GM23338 (cell line): ENCODE measurements around the gene SND1. TPM values are rescaled to one million over a fixed set of nuclear protein-coding genes. Genes with fewer than 3 reads are reported as not detected.

ENCODE experiments used
- ATAC-seq: fragments of 200-7000 bp; cut with Tn5 transposase; 3 replicates; pipeline ENCODE4 v1.9.1; 2020
- DNase-seq: peaks from one replicate; pipeline ENCODE4 v3.0.0-alpha.2; 2015; ENCODE audit warnings: low spot score
- H2AFZ ChIP-seq: fragments of 200-600 bp; sonication (generic); 2 replicates; pipeline ENCODE4 v1.8.0; 2016; ENCODE audit warnings: antibody characterized with exemption, mild to moderate bottlenecking, moderate library complexity
- H3F3A ChIP-seq: fragments of 200-600 bp; sonication (generic); replicated peaks from 2 replicates; pipeline ENCODE4 v1.8.0; 2017; ENCODE audit warnings: antibody characterized with exemption, mixed run types, low read depth
- H3K27ac ChIP-seq: fragments of 200-600 bp; sonication (generic); 2 replicates; pipeline ENCODE4 v1.6.1; 2016; ENCODE audit warnings: low read depth
- H3K27me3 ChIP-seq: fragments of 200-600 bp; sonication (generic); 2 replicates; pipeline ENCODE4 v1.8.0; 2016; ENCODE audit warnings: mild to moderate bottlenecking, mixed run types, moderate library complexity; ENCODE audit not compliant: insufficient read depth
- H3K36me3 ChIP-seq: fragments of 200-600 bp; sonication (generic); 2 replicates; pipeline ENCODE4 v1.8.0; 2016; ENCODE audit warnings: mild to moderate bottlenecking; ENCODE audit not compliant: insufficient read depth
- H3K4me1 ChIP-seq: fragments of 200-600 bp; sonication (generic); 2 replicates; pipeline ENCODE4 v1.8.0; 2016; ENCODE audit warnings: mild to moderate bottlenecking, moderate library complexity; ENCODE audit not compliant: insufficient read depth
- H3K4me2 ChIP-seq: fragments of 200-600 bp; sonication (generic); 2 replicates; pipeline ENCODE4 v1.7.1; 2017; ENCODE audit warnings: mixed run types
- H3K4me3 ChIP-seq: fragments of 200-600 bp; sonication (generic); 2 replicates; pipeline ENCODE4 v1.6.1; 2016; ENCODE audit warnings: mixed run types
- H3K79me2 ChIP-seq: fragments of 200-600 bp; sonication (generic); replicated peaks from 2 replicates; pipeline ENCODE4 v1.8.0; 2017; ENCODE audit warnings: mild to moderate bottlenecking; ENCODE audit not compliant: insufficient read depth
- H3K9me2 ChIP-seq: fragments of 200-600 bp; sonication (generic); 2 replicates; pipeline ENCODE4 v1.8.0; 2017; ENCODE audit not compliant: insufficient read depth
- H4K20me1 ChIP-seq: fragments of 200-600 bp; sonication (generic); replicated peaks from 2 replicates; pipeline ENCODE4 v1.8.0; 2017; ENCODE audit warnings: mild to moderate bottlenecking; ENCODE audit not compliant: insufficient read depth
- H3K27ac Mint-ChIP-seq: 2 replicates; pipeline ENCODE4 v1.8.0; 2020; ENCODE audit warnings: inconsistent platforms, mild to moderate bottlenecking, moderate library complexity, mixed read lengths
- H3K27me3 Mint-ChIP-seq: 3 replicates; pipeline ENCODE4 v1.8.0; 2022; ENCODE audit warnings: low read depth, mild to moderate bottlenecking, moderate library complexity, mixed read lengths, inconsistent platforms; ENCODE audit not compliant: insufficient read depth, poor library complexity
- H3K36me3 Mint-ChIP-seq: 3 replicates; pipeline ENCODE4 v1.8.0; 2021; ENCODE audit warnings: low read depth, mild to moderate bottlenecking, inconsistent platforms, moderate library complexity, mixed read lengths
- H3K4me1 Mint-ChIP-seq: 3 replicates; pipeline ENCODE4 v1.8.0; 2020; ENCODE audit warnings: mild to moderate bottlenecking, inconsistent platforms, mixed read lengths
- H3K4me3 Mint-ChIP-seq: 3 replicates; pipeline ENCODE4 v1.8.0; 2021; ENCODE audit warnings: moderate library complexity, mild to moderate bottlenecking, inconsistent platforms, mixed read lengths
- H3K9me3 Mint-ChIP-seq: 3 replicates; pipeline ENCODE4 v1.8.0; 2020; ENCODE audit warnings: moderate library complexity, mild to moderate bottlenecking, inconsistent platforms, mixed read lengths
- CREB1 ChIP-seq: fragments of 250-450 bp; sonication (Bioruptor Pico); IDR thresholded peaks from 2 replicates; pipeline ENCODE4 v1.5.0; 2020; ENCODE audit warnings: low read depth, mild to moderate bottlenecking, moderate library complexity
- CTCF ChIP-seq, 2 experiments: fragments of 200-600 bp in 1 of 2; sonication (generic) in 1 of 2; conservative IDR thresholded peaks; 2 replicates each; pipeline versions ENCODE4 v1.5.1 to v1.6.1; 2016 to 2017; ENCODE audit warnings: antibody characterized with exemption in 2 of 2, low read depth in 2 of 2, mild to moderate bottlenecking in 2 of 2, moderate library complexity in 1 of 2
- ETS1 ChIP-seq: IDR thresholded peaks from 2 replicates; pipeline ENCODE4 v1.6.1; 2016; ENCODE audit warnings: antibody characterized with exemption
- EZH2 ChIP-seq: fragments of 200-600 bp; sonication (generic); IDR thresholded peaks from one replicate; pipeline ENCODE4 v1.8.0; 2017; ENCODE audit warnings: antibody characterized with exemption, mild to moderate bottlenecking, low read depth; ENCODE audit not compliant: unreplicated experiment
- EZH2phosphoT487 ChIP-seq: fragments of 200-600 bp; sonication (generic); IDR thresholded peaks from one replicate; pipeline ENCODE4 v1.8.1; 2018; ENCODE audit warnings: antibody characterized with exemption; ENCODE audit not compliant: unreplicated experiment
- JUNB ChIP-seq: IDR thresholded peaks from one replicate; pipeline ENCODE4 v1.6.1; 2016; ENCODE audit warnings: antibody characterized with exemption; ENCODE audit not compliant: unreplicated experiment
- NANOG ChIP-seq: IDR thresholded peaks from 2 replicates; pipeline ENCODE4 v1.6.1; 2016; ENCODE audit warnings: antibody characterized with exemption, borderline replicate concordance
- POLR2AphosphoS5 ChIP-seq: IDR thresholded peaks from 2 replicates; pipeline ENCODE4 v1.6.1; 2016; ENCODE audit warnings: antibody characterized with exemption, low read depth
- STAT1 ChIP-seq: IDR thresholded peaks from one replicate; pipeline ENCODE4 v1.6.1; 2016; ENCODE audit warnings: antibody characterized with exemption; ENCODE audit not compliant: unreplicated experiment
- ZNF114 ChIP-seq: fragments of 250-450 bp; sonication (Bioruptor Pico); IDR thresholded peaks from 2 replicates; pipeline ENCODE4 v1.5.0; 2020; ENCODE audit warnings: mild to moderate bottlenecking, moderate library complexity
- ZNF331 ChIP-seq: fragments of 250-450 bp; sonication (Bioruptor Pico); IDR thresholded peaks from 2 replicates; pipeline ENCODE4 v1.5.0; 2020; ENCODE audit warnings: low read depth, mild to moderate bottlenecking, moderate library complexity
- ZNF462 ChIP-seq: fragments of 250-450 bp; sonication (Bioruptor Pico); IDR thresholded peaks from 2 replicates; pipeline ENCODE4 v1.5.0; 2020; ENCODE audit warnings: mild to moderate bottlenecking, moderate library complexity
- polyA plus RNA-seq: library from polyadenylated mRNA; unstranded; fragments of >200 nt; fragmentation: Nextera tagmentation; extraction: Ambion mirVana; gene quantifications from 2 replicates; pipeline ENCODE4 v1.2.1, GENCODE V29; 2016
- total RNA-seq: library from RNA; depleted of rRNA; stranded (reverse); fragments of >200 nt; shearing (Covaris generic); gene quantifications from 2 replicates; pipeline ENCODE4 v1.2.3, GENCODE V29; 2014

Gene SND1
- total and polyA plus RNA-seq, 2 experiments from 2014 or later, result 107 to 254 TPM

- Mint-ChIP-seq H3K4me1 (peaks cover 75% of the 10 kb centered on the region), H3K9me3 (no peaks in the 10 kb centered on the region)
- H3K79me2 ChIP-seq, result peaks cover 96% of the 10 kb centered on the region
Measured at GRCh38 chr7:127745445-127745844, 93.5 kb downstream of the SND1 start.

GRCh38 chr7:127751062-127751461 is 99.1 kb downstream of the SND1 start:
- Mint-ChIP-seq H3K36me3 (peaks cover 4% of the 10 kb centered on the region; the same call in 2 of the 3 replicates), H3K4me1 (peaks cover 68% of the 10 kb centered on the region), H3K27me3 (no peaks in the 10 kb centered on the region), H3K4me3 (no peak overlapping the region), H3K27ac (peak overlapping the region; percentile 71), H3K9me3 (no peaks in the 10 kb centered on the region)
- H3K4me2 ChIP-seq, result no peak overlapping the region
- H3K4me3 ChIP-seq, result no peak overlapping the region
- H3K27me3 ChIP-seq, result no peaks in the 10 kb centered on the region
- peaks cover 48% of the 10 kb centered on the region for H3K4me1 ChIP-seq
- no peak overlapping the region for H2AFZ ChIP-seq
- no peaks in the 10 kb centered on the region for H3K9me2 ChIP-seq
- H3K27ac ChIP-seq, result no peak overlapping the region
- DNase-seq, result peak; percentile 20
- no peaks in the 10 kb centered on the region for H3K36me3 ChIP-seq
- no peak for ATAC-seq
- H4K20me1 ChIP-seq, result peaks cover 77% of the 10 kb centered on the region
- no peaks in the 10 kb centered on the region for H3F3A ChIP-seq
- peaks cover 99% of the 10 kb centered on the region for H3K79me2 ChIP-seq
- TF ChIP-seq POLR2AphosphoS5 (no peak), ZNF114 (CRISPR knock-in tag) (no peak), ZNF331 (no peak), ZNF462 (no peak), CTCF (conservative IDR thresholded peaks at IDR 0.05; ENCODE audit: low read depth in 2 of 2) (no peak), JUNB (no peak), EZH2phosphoT487 (no peak), CREB1 (CRISPR knock-in tag) (no peak)

More at GRCh38 chr7:127745445-127745844, 93.5 kb downstream of the SND1 start:
- no peak overlapping the region for H3K27ac ChIP-seq
- H3K9me2 ChIP-seq, result no peaks in the 10 kb centered on the region
- peaks cover 58% of the 10 kb centered on the region for H3K4me1 ChIP-seq
- no peak for TF ChIP-seq ETS1
- TF ChIP-seq POLR2AphosphoS5, result no peak
- no peak for TF ChIP-seq EZH2phosphoT487
- no peak for TF ChIP-seq STAT1
- no peak for TF ChIP-seq EZH2
- TF ChIP-seq CREB1 (CRISPR knock-in tag), result no peak
- TF ChIP-seq NANOG, result no peak
- TF ChIP-seq JUNB, result no peak
- H3K36me3 Mint-ChIP-seq, result peaks cover 4% of the 10 kb centered on the region; the same call in 2 of the 3 replicates
- H3K27me3 ChIP-seq, result no peaks in the 10 kb centered on the region
- 0 out of 2 replicates have a peak overlapping the region, but pooled peaks have one; percentile 58 for H3K4me2 ChIP-seq
- no peak overlapping the region for H2AFZ ChIP-seq
- 0 out of 2 replicates have a peak overlapping the region, but pooled peaks have one; percentile 15 for H3K27ac Mint-ChIP-seq
- no peaks in the 10 kb centered on the region for H3K36me3 ChIP-seq
- no peaks in the 10 kb centered on the region for H3F3A ChIP-seq
- H3K4me3 Mint-ChIP-seq, result no peak overlapping the region
- H3K4me3 ChIP-seq, result no peak overlapping the region
- H3K27me3 Mint-ChIP-seq, result no peaks in the 10 kb centered on the region
- DNase-seq (no peak), ATAC-seq (no peak)
- peaks cover 72% of the 10 kb centered on the region for H4K20me1 ChIP-seq
